Heart left ventricle (tissue), 16 donors: ENCODE data around the gene CHL1. TPM values are rescaled to one million over a fixed set of nuclear protein-coding genes. Genes with fewer than 3 reads are reported as not detected.

Experiments used
- ATAC-seq, 4 donors: fragments of 200-7000 bp; cut with Tn5 transposase; one replicate each; pipeline ENCODE4 v1.9.1; 2020 to 2022; ENCODE audit warnings: moderate library complexity in 4 of 4, mild to moderate bottlenecking in 3 of 4, moderate number of reproducible peaks in 1 of 4
- DNase-seq, 5 donors: peaks; one replicate each; pipeline ENCODE4 v3.0.0-alpha.2; 2020
- H3K27ac ChIP-seq, 12 donors: fragments of 200-600 bp; sonication (generic) in 4 of 12; one replicate each; pipeline versions ENCODE4 v1.5.0 to v1.8.0; 2016 to 2022; ENCODE audit warnings: mild to moderate bottlenecking in 2 of 12
- H3K27me3 ChIP-seq, 9 donors: fragments of 200-600 bp; sonication (generic) in 2 of 9; one replicate each; pipeline versions ENCODE4 v1.5.1 to v1.8.0; 2016 to 2022; ENCODE audit warnings: mild to moderate bottlenecking in 3 of 9
- H3K36me3 ChIP-seq, 9 donors: fragments of 200-600 bp; sonication (generic) in 2 of 9; one replicate each; pipeline versions ENCODE4 v1.5.0 to v1.8.0; 2018 to 2022; ENCODE audit warnings: mild to moderate bottlenecking in 2 of 9
- H3K4me1 ChIP-seq, 12 donors: fragments of 200-600 bp; sonication (generic) in 4 of 12; one replicate each; pipeline versions ENCODE4 v1.5.0 to v1.8.0; 2016 to 2022; ENCODE audit warnings: mild to moderate bottlenecking in 3 of 12
- H3K4me3 ChIP-seq, 12 donors: fragments of 200-600 bp; sonication (generic) in 4 of 12; one replicate each; pipeline versions ENCODE4 v1.5.0 to v1.8.0; 2017 to 2022; ENCODE audit warnings: mild to moderate bottlenecking in 9 of 12, moderate library complexity in 4 of 12
- H3K9me3 ChIP-seq, 12 donors: fragments of 200-600 bp; sonication (generic) in 4 of 12; one replicate each; pipeline versions ENCODE4 v1.5.0 to v1.8.0; 2016 to 2022; ENCODE audit warnings: mild to moderate bottlenecking in 1 of 12
- CTCF ChIP-seq, 12 donors: fragments of 200-600 bp; sonication (generic) in 4 of 12; IDR thresholded peaks; one replicate each; pipeline versions ENCODE4 v1.5.0 to v1.8.0; 2018 to 2022; ENCODE audit warnings: antibody characterized with exemption in 12 of 12, mild to moderate bottlenecking in 5 of 12
- POLR2A ChIP-seq, 2 donors: fragments of 450-650 bp; IDR thresholded peaks; one replicate each; pipeline ENCODE4 v1.6.1; 2017; ENCODE audit warnings: antibody characterized with exemption in 2 of 2, mild to moderate bottlenecking in 2 of 2, moderate library complexity in 2 of 2
- WGBS, 4 donors: extraction: QIAGEN DNeasy Blood & Tissue Kit in 2 of 4; methylation state at CpG; one replicate each; pipeline versions ENCODE4 v1.1.5 to v1.1.7; 2013 to 2018; 5-methylcytosine and 5-hydroxymethylcytosine counted together
- intact Hi-C, 10 donors: fragments of 100-400 bp; cut with DNase I; formaldehyde crosslinking; loops; one replicate each; pipeline versions ENCODE4 v1.11.1 to v1.14.2; 2022
- polyA plus RNA-seq, 2 donors: library from polyadenylated mRNA; stranded (reverse); fragments of 200-250 nt; gene quantifications; one replicate each; pipeline ENCODE4 v1.2.3, GENCODE V29; 2013
- total RNA-seq, 9 donors: library from RNA; depleted of rRNA in 2 of 9; stranded (reverse); fragments of >200 nt in 2 of 9; fragmentation: NEBNext Ultra II Directional in 3 of 9; extraction: Animal tissue kit (Norgen Biotek cat#: 25700) in 3 of 9; gene quantifications; one replicate each; pipeline versions ENCODE4 v1.1.0 to v1.2.4, GENCODE V29; 2016 to 2023
- donor health status: ischemic (EF 13 %, LVEDD 7.1; RV severe dilation, severe dysfunction).
- donor health status: healthy with polysubstance abuse.
- donor health status: DM: no; HTN: yes; CAD: no.
- donor health status: DM: no; HTN: no; CAD: no.
- donor health status: ischemic (EF 25% LVEDD 6.9; RV normal size, moderate dysfunction).
- donor health status: ischemic (EF 25% LVEDD 5.7; RV mildly dilated, moderate dysfunction).
- donor health status: healthy.
- donor health status: DM: yes; HTN: yes; CAD: no.
- donor health status: ischemic (EF 35%, LVEDD 5.7; RV mildly dilated, moderate dysfunction).
- donor health status: nonischemic (EF 11% LVEDD 7.7; RV severe dilation, severe dysfunction).
- donor health status: DM: yes; HTN: yes; CAD: no.
- donor health status: PGD.
- donor health status: ischemic (EF 29% LVEDD 5.4; RV normal size, mild dysfunction).
- donor health status: nonischemic (EF 23%, LVEDD 6.1; RV moderate dilation, normal function).

Gene CHL1
- total and polyA plus RNA-seq, 11 donors = 0.48 to 15.3 (median 2.6) TPM

GRCh38 chr3:294581-294980 is 98.0 kb downstream of the CHL1 start:
- ATAC-seq = no peak
- Histone ChIP-seq H3K36me3 (no peaks in the 10 kb centered on the region), H3K9me3 (no peaks in the 10 kb centered on the region), H3K4me3 (no peak overlapping the region), H3K4me1 (no peaks in the 10 kb centered on the region), H3K27me3 (no peaks in the 10 kb centered on the region), H3K27ac (no peak overlapping the region)
- 84 to 91% (median 89%) methylated on average over 2 of the region's 2 CpGs for WGBS, 4 donors
- intact Hi-C loops = no loop called here
- TF ChIP-seq CTCF (IDR thresholded peaks at IDR 0.05) = no peak
- TF ChIP-seq POLR2A (IDR thresholded peaks at IDR 0.05) = no peak
- DNase-seq = no peak

GRCh38 chr3:295166-295565 is 98.6 kb downstream of the CHL1 start:
- TF ChIP-seq CTCF (IDR thresholded peaks at IDR 0.05) (no peak), POLR2A (IDR thresholded peaks at IDR 0.05) (no peak)
- H3K9me3 ChIP-seq = no peaks in the 10 kb centered on the region
- 56 to 71% (median 66%) methylated on average over 3 of the region's 3 CpGs for WGBS, 4 donors
- H3K4me1 ChIP-seq = no peaks in the 10 kb centered on the region
- ATAC-seq (no peak), DNase-seq (no peak)
- H3K4me3 ChIP-seq = no peak overlapping the region
- intact Hi-C loops = no loop called here
- H3K36me3 ChIP-seq = no peaks in the 10 kb centered on the region
- H3K27ac ChIP-seq = no peak overlapping the region
- no peaks in the 10 kb centered on the region for H3K27me3 ChIP-seq

- intact Hi-C loops = no loop called here
- Histone ChIP-seq H3K36me3 (no peaks in the 10 kb centered on the region), H3K27me3 (no peaks in the 10 kb centered on the region), H3K9me3 (peaks cover 0 to 3% (median 0%) of the 10 kb centered on the region in 12 donors), H3K27ac (no peak overlapping the region), H3K4me3 (no peak overlapping the region), H3K4me1 (no peaks in the 10 kb centered on the region)
- TF ChIP-seq CTCF (IDR thresholded peaks at IDR 0.05) (no peak), POLR2A (IDR thresholded peaks at IDR 0.05) (no peak)
- no peak for ATAC-seq
- WGBS, 4 donors = 49 to 60% (median 53%) methylated on average over 3 of the region's 3 CpGs
- DNase-seq = no peak
These were observed 101.0 kb downstream of the CHL1 start for GRCh38 chr3:297585-297984.

GRCh38 chr3:299590-300301 is 103.2 kb downstream of the CHL1 start:
- no peak overlapping the region for H3K27ac ChIP-seq
- WGBS, 4 donors = 54 to 66% (median 58%) methylated on average over 5 of the region's 5 CpGs
- H3K36me3 ChIP-seq = no peaks in the 10 kb centered on the region
- TF ChIP-seq CTCF (IDR thresholded peaks at IDR 0.05) = no peak
- peaks cover 0 to 7% (median 0%) of the 10 kb centered on the region in 12 donors for H3K9me3 ChIP-seq
- DNase-seq (no peak), ATAC-seq (no peak)
- no peak overlapping the region for H3K4me3 ChIP-seq
- no peaks in the 10 kb centered on the region for H3K27me3 ChIP-seq
- no peaks in the 10 kb centered on the region for H3K4me1 ChIP-seq
- intact Hi-C loops = no loop called here
